Lung (tissue), 12 donors: ENCODE results near the gene PPME1. TPM values are rescaled to one million over a fixed set of nuclear protein-coding genes. Genes with fewer than 3 reads are reported as not detected.

Experiments
- ATAC-seq: fragments of 200-7000 bp; cut with Tn5 transposase; one replicate; pipeline ENCODE4 v1.9.1; 2020; ENCODE audit warnings: moderate number of reproducible peaks; ENCODE audit not compliant: insufficient read depth, low FRiP score
- DNase-seq, 3 donors: peaks; one replicate each; pipeline ENCODE4 v3.0.0-alpha.2; 2013 to 2017
- H3K27ac ChIP-seq, 2 donors: one replicate each; pipeline ENCODE4 v1.5.1; 2013; ENCODE audit warnings: mild to moderate bottlenecking in 2 of 2, moderate library complexity in 2 of 2, control low read depth in 1 of 2, inconsistent platforms in 1 of 2, low read depth in 1 of 2, low read length in 1 of 2
- H3K27me3 ChIP-seq, 3 donors: one replicate each; pipeline ENCODE4 v1.5.1; 2013; ENCODE audit warnings: low read length in 2 of 3; ENCODE audit not compliant: control insufficient read depth in 3 of 3, insufficient read depth in 3 of 3
- H3K36me3 ChIP-seq, 4 donors: one replicate each; pipeline ENCODE4 v1.5.1; 2013; ENCODE audit warnings: low read length in 4 of 4, mild to moderate bottlenecking in 1 of 4, moderate library complexity in 1 of 4; ENCODE audit not compliant: control insufficient read depth in 4 of 4, insufficient read depth in 4 of 4
- H3K4me1 ChIP-seq, 5 donors: one replicate each; pipeline ENCODE4 v1.5.1; 2013; ENCODE audit warnings: low read length in 5 of 5, mild to moderate bottlenecking in 2 of 5, moderate library complexity in 1 of 5; ENCODE audit not compliant: control insufficient read depth in 5 of 5, insufficient read depth in 5 of 5
- H3K4me3 ChIP-seq: one replicate; pipeline ENCODE4 v1.5.1; 2013; ENCODE audit warnings: mild to moderate bottlenecking, control low read depth, moderate library complexity
- H3K9ac ChIP-seq, 2 donors: one replicate each; pipeline ENCODE4 v1.5.1; 2013; ENCODE audit warnings: low read length in 2 of 2, control low read depth in 1 of 2; ENCODE audit not compliant: insufficient read depth in 1 of 2
- H3K9me3 ChIP-seq, 4 donors: one replicate each; pipeline ENCODE4 v1.5.1; 2013; ENCODE audit warnings: low read length in 3 of 4, mild to moderate bottlenecking in 1 of 4, moderate library complexity in 1 of 4; ENCODE audit not compliant: control insufficient read depth in 4 of 4, insufficient read depth in 3 of 4
- WGBS, 2 donors: extraction: QIAGEN DNeasy Blood & Tissue Kit; methylation state at CpG; one replicate each; pipeline ENCODE4 v1.1.7; 2013; 5-methylcytosine and 5-hydroxymethylcytosine counted together
- polyA plus RNA-seq, 2 donors: library from polyadenylated mRNA; stranded (reverse); fragments of 200-250 nt; gene quantifications; one replicate each; pipeline ENCODE4 v1.2.1, GENCODE V29; 2013
- total RNA-seq, 2 donors: library from RNA; depleted of rRNA in 1 of 2; stranded (reverse); fragments of >200 nt in 1 of 2; gene quantifications; one replicate each; pipeline ENCODE4 v1.2.1, GENCODE V29; 2014 to 2021
- TF ChIP-seq, protein P1 (sequence below): IDR thresholded peaks from 2 replicates; pipeline ENCODE4 v1.5.1; 2012; ENCODE audit warnings: mild to moderate bottlenecking; ENCODE audit errors: control extremely low read depth, extremely low read depth
- donor health status: control.
- donor health status: control.
- donor health status: Bipolar disorder and iron deficiency.
- donor health status: healthy.
- donor health status: DM: yes; HTN: yes; CAD: no.

Gene PPME1
- total and polyA plus RNA-seq, 4 donors: 22.4 to 37.7 (median 29.7) TPM

GRCh38 chr11:74171630-74171968 lies 510 bp downstream of the PPME1 start:
- no peak for ATAC-seq
- 2% methylated on average over 5 of the region's 5 CpGs for WGBS, 2 donors
- peak overlapping the region; percentile 81 to 96 for H3K27ac ChIP-seq

GRCh38 chr11:74171997-74172396 lies 908 bp downstream of the PPME1 start:
- Histone ChIP-seq H3K4me1 (peaks cover 3 to 28% (median 13%) of the 10 kb centered on the region in 5 donors), H3K9ac (peak overlapping the region; percentile 95 to 96), H3K9me3 (no peaks in the 10 kb centered on the region), H3K4me3 (peak overlapping the region; percentile 85), H3K27me3 (no peaks in the 10 kb centered on the region), H3K27ac (peak overlapping the region; percentile 81 to 96), H3K36me3 (peaks cover 0 to 12% (median 4%) of the 10 kb centered on the region in 4 donors)
- WGBS, 2 donors: 23 to 34% methylated on average over 5 of the region's 5 CpGs
- ATAC-seq (no peak), DNase-seq (peak in 1 of 3 donors; percentile 13)
- TF ChIP-seq, protein P1, sequence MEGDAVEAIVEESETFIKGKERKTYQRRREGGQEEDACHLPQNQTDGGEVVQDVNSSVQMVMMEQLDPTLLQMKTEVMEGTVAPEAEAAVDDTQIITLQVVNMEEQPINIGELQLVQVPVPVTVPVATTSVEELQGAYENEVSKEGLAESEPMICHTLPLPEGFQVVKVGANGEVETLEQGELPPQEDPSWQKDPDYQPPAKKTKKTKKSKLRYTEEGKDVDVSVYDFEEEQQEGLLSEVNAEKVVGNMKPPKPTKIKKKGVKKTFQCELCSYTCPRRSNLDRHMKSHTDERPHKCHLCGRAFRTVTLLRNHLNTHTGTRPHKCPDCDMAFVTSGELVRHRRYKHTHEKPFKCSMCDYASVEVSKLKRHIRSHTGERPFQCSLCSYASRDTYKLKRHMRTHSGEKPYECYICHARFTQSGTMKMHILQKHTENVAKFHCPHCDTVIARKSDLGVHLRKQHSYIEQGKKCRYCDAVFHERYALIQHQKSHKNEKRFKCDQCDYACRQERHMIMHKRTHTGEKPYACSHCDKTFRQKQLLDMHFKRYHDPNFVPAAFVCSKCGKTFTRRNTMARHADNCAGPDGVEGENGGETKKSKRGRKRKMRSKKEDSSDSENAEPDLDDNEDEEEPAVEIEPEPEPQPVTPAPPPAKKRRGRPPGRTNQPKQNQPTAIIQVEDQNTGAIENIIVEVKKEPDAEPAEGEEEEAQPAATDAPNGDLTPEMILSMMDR: no peak

More at GRCh38 chr11:74171630-74171968, 510 bp downstream of the PPME1 start:
- Histone ChIP-seq H3K27me3 (no peaks in the 10 kb centered on the region), H3K36me3 (peaks cover 0 to 16% (median 4%) of the 10 kb centered on the region in 4 donors), H3K4me3 (peak overlapping the region; percentile 85), H3K9ac (peak overlapping the region; percentile 95 to 96), H3K4me1 (peaks cover 3 to 28% (median 13%) of the 10 kb centered on the region in 5 donors), H3K9me3 (no peaks in the 10 kb centered on the region)
- TF ChIP-seq, protein P1: no peak
- no peak for DNase-seq

DNA sequence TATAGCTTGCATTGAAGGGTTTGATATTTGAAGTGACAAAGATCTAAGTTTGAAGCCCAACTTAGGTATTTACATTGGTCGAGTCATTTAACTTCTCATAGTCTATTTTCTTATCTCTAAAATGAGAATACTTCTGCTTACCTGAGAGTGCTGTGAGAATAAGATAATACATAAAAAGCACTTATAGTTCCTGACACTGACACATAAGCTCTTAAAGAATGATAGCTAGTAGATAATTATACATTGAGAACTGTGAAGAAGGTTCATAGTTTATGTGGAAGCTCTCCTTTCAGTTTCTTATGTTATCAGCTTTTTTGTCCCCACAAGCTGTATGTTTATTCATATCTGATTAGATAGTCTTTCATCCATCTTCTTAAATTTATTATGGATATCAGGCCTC lies 4.8 kb downstream of the PPME1 start:
- Histone ChIP-seq H3K9me3 (no peaks in the 10 kb centered on the region), H3K4me1 (peaks cover 0 to 15% (median 7%) of the 10 kb centered on the region in 5 donors), H3K27ac (no peak overlapping the region), H3K9ac (no peak overlapping the region), H3K36me3 (no peaks in the 10 kb centered on the region), H3K27me3 (no peaks in the 10 kb centered on the region), H3K4me3 (no peak overlapping the region)
- TF ChIP-seq, protein P1: no peak
- no peak for DNase-seq
- WGBS, 2 donors: 78 to 84% methylated on average over 1 of the region's 1 CpG
- ATAC-seq: no peak
